HG03139 (cell line): ENCODE data around the gene GTF2F2.
"Not testable (repeated sequence)": the region's sequence is repeated elsewhere in the genome, so short reads cannot be mapped to it uniquely, and the experiment has no call there.

Experiments used
- ATAC-seq: cut with Tn5 transposase; IDR thresholded peaks from one replicate; pipeline ENCODE4 v1.9.1; 2021; ENCODE audit not compliant: unreplicated experiment

The GTF2F2 gene

GRCh38 chr13:45298550-45298949 is 178.2 kb downstream of the GTF2F2 start:
- ATAC-seq = not testable (repeated sequence)

GRCh38 chr13:45299194-45299593 is 178.9 kb downstream of the GTF2F2 start:
- no peak for ATAC-seq

GRCh38 chr13:45300190-45300985 is 180.1 kb downstream of the GTF2F2 start:
- no peak for ATAC-seq

- ATAC-seq = no peak
Observed at GRCh38 chr13:45301263-45301662, 181.0 kb downstream of the GTF2F2 start.

- no peak for ATAC-seq
Observed at GRCh38 chr13:45302507-45302906, 182.2 kb downstream of the GTF2F2 start.

- ATAC-seq = no peak
Observed at GRCh38 chr13:45303026-45303425, 182.7 kb downstream of the GTF2F2 start.

- no peak for ATAC-seq
Observed at GRCh38 chr13:45303866-45304265, 183.6 kb downstream of the GTF2F2 start.

GRCh38 chr13:45305079-45305478 is 184.8 kb downstream of the GTF2F2 start:
- ATAC-seq = no peak

GRCh38 chr13:45306966-45307365 is 186.7 kb downstream of the GTF2F2 start:
- ATAC-seq = no peak

- no peak for ATAC-seq
Observed at GRCh38 chr13:45310341-45311131, 190.2 kb downstream of the GTF2F2 start.

- no peak for ATAC-seq
Observed at GRCh38 chr13:45314822-45315221, 194.5 kb downstream of the GTF2F2 start.

GRCh38 chr13:45315520-45316167 is 195.3 kb downstream of the GTF2F2 start:
- ATAC-seq = no peak

- ATAC-seq = no peak
Observed at GRCh38 chr13:45316338-45316737, 196.0 kb downstream of the GTF2F2 start.

- ATAC-seq = no peak
Observed at GRCh38 chr13:45316996-45317395, 196.7 kb downstream of the GTF2F2 start.

- no peak for ATAC-seq
Observed at GRCh38 chr13:45320876-45321629, 200.7 kb downstream of the GTF2F2 start.

GRCh38 chr13:45325806-45326205 is 205.5 kb downstream of the GTF2F2 start:
- no peak for ATAC-seq

GRCh38 chr13:45327253-45327955 is 207.1 kb downstream of the GTF2F2 start:
- no peak for ATAC-seq

GRCh38 chr13:45328661-45329111 is 208.4 kb downstream of the GTF2F2 start:
- ATAC-seq = no peak

GRCh38 chr13:45331123-45331619 is 210.9 kb downstream of the GTF2F2 start:
- no peak for ATAC-seq

- no peak for ATAC-seq
Observed at GRCh38 chr13:45331692-45332035, 211.4 kb downstream of the GTF2F2 start.
